Measurements from ENCODE around the gene GLT1D1. TPM values are rescaled to one million over a fixed set of nuclear protein-coding genes. Genes with fewer than 3 reads are reported as not detected.

The GLT1D1 gene
- polyA plus RNA-seq, 3 donors: 40.6 to 55.6 (median 53.3) TPM

GRCh38 chr12:128810182-128811127 lies 42.8 kb upstream of the GLT1D1 start:
- H3K79me2 ChIP-seq (ENCODE audit: insufficient read depth, low read length): peaks cover 84% of the 10 kb centered on the region
- H3K27me3 Mint-ChIP-seq (ENCODE audit: low read depth in 3 of 3): peaks cover 0 to 2% (median 0%) of the 10 kb centered on the region in 3 donors
- peaks cover 43% of the 10 kb centered on the region for H3K4me1 Mint-ChIP-seq

More at GRCh38 chr12:128810182-128811127, 42.8 kb upstream of the GLT1D1 start:
- H3K36me3 ChIP-seq (replicated peaks in 1 of 2; ENCODE audit: control insufficient read depth in 1 of 2, insufficient read depth in 2 of 2, low read length in 2 of 2): peaks cover 36 to 61% of the 10 kb centered on the region in 2 donors
- 44% methylated on average over 9 of the region's 14 CpGs for WGBS (ENCODE audit: insufficient coverage)
- no peaks in the 10 kb centered on the region for H3K9me3 Mint-ChIP-seq
- H2AFZ ChIP-seq (ENCODE audit: insufficient read depth, low read depth, low read length, poor library complexity, severe bottlenecking): peak overlapping the region; percentile 44
- peaks cover 61 to 76% of the 10 kb centered on the region in 2 donors for H3K36me3 Mint-ChIP-seq
- DNase-seq: peak in 2 of 3 donors; percentile 67 to 78
- H3K4me2 ChIP-seq (replicated peaks; ENCODE audit: extremely low read depth, low read length, poor library complexity, severe bottlenecking): peak overlapping the region; percentile 10
- H3K4me3 ChIP-seq (replicated peaks in 1 of 3; ENCODE audit: low read depth in 2 of 3, low read length in 3 of 3): peak overlapping the region in 1 of 3 experiments; percentile 30
- peak overlapping the region; percentile 91 to 94 (median 93) for H3K27ac Mint-ChIP-seq
- H3K9ac ChIP-seq (ENCODE audit: insufficient read depth, low read length, poor library complexity, severe bottlenecking): no peak overlapping the region
- H3K27ac ChIP-seq (ENCODE audit: low read depth in 1 of 2, low read length in 2 of 2): peak overlapping the region; percentile 75 to 78
- H3K9me3 ChIP-seq (replicated peaks in 1 of 2; ENCODE audit: control insufficient read depth in 1 of 2, insufficient read depth in 1 of 2, low read length in 2 of 2): no peaks in the 10 kb centered on the region
- peak overlapping the region; percentile 34 to 74 for H3K4me3 Mint-ChIP-seq
- H4K20me1 ChIP-seq (ENCODE audit: insufficient read depth, low read length): peaks cover 72% of the 10 kb centered on the region
- TF ChIP-seq CTCF (IDR thresholded peaks at IDR 0.05): no peak
- H3K27me3 ChIP-seq (ENCODE audit: control insufficient read depth in 2 of 2, insufficient read depth in 2 of 2, low read length in 2 of 2): no peaks in the 10 kb centered on the region
- H3K4me1 ChIP-seq (ENCODE audit: control insufficient read depth in 1 of 2, insufficient read depth in 2 of 2, low read length in 2 of 2): peaks cover 48 to 57% of the 10 kb centered on the region in 2 donors
- intact Hi-C loops (cut with micrococcal nuclease): no loop called here

Data from CD14-positive monocyte (primary cell).